CD4-positive, alpha-beta T cell treated with Interleukin-4 for 1 hour (primary cell): Measurements from ENCODE around the gene UBE2J2.

ENCODE experiments used
- DNase-seq, 2 donors: peaks; one replicate each; pipeline ENCODE4 v3.0.0-alpha.2; 2020 to 2022

UBE2J2 gene

GRCh38 chr1:1208713-1209433 is 64.8 kb downstream of the UBE2J2 start:
- DNase-seq, result peak; percentile 43 to 65

- DNase-seq, result no peak
Observed at GRCh38 chr1:1207571-1207892, 66.1 kb downstream of the UBE2J2 start.

GRCh38 chr1:1206966-1207531 is 66.6 kb downstream of the UBE2J2 start:
- DNase-seq, result no peak

GRCh38 chr1:1206376-1206965 is 67.2 kb downstream of the UBE2J2 start, which contains the start of gene TNFRSF18:
TSS of gene TNFRSF18 (minus strand) at chr1:1206592. CDS start at chr1:1206571, 21 bp downstream.
- peak; percentile 25 to 50 for DNase-seq

- DNase-seq, result no peak
Observed at GRCh38 chr1:1205769-1206375, 67.8 kb downstream of the UBE2J2 start.

GRCh38 chr1:1204998-1205768 is 68.5 kb downstream of the UBE2J2 start:
- DNase-seq, result no peak

- no peak for DNase-seq
Observed at GRCh38 chr1:1204425-1204920, 69.2 kb downstream of the UBE2J2 start.
